Stimulated activated effector memory CD8-positive, alpha-beta T cell treated with anti-CD3 and anti-CD28 coated beads, Interleukin-12 subunit alpha, Interleukin-12 subunit beta, amount 100 ng/mL, for 72 hours (primary cell): Measurements from ENCODE around the gene OR11A1.

Source experiments
- ATAC-seq: fragments of 150-1000 bp; cut with Tn5 transposase; 2 replicates; pipeline ENCODE4 v1.10.0; 2021
- DNase-seq, 2 donors: peaks; one replicate each; pipeline ENCODE4 v3.0.0; 2021 to 2022; ENCODE audit warnings: low spot score in 2 of 2
- H3K27ac Mint-ChIP-seq: one replicate; pipeline ENCODE4 v1.8.0; 2022; ENCODE audit warnings: mild to moderate bottlenecking, mixed read lengths
- H3K36me3 Mint-ChIP-seq: one replicate; pipeline ENCODE4 v1.8.0; 2022; ENCODE audit warnings: mild to moderate bottlenecking, mixed read lengths
- H3K4me1 Mint-ChIP-seq: one replicate; pipeline ENCODE4 v1.8.0; 2022; ENCODE audit warnings: mixed read lengths
- H3K4me3 Mint-ChIP-seq: one replicate; pipeline ENCODE4 v1.8.0; 2022; ENCODE audit warnings: mild to moderate bottlenecking, mixed read lengths
- H3K9me3 Mint-ChIP-seq: one replicate; pipeline ENCODE4 v1.8.0; 2022; ENCODE audit warnings: mixed read lengths

Gene OR11A1, protein sequence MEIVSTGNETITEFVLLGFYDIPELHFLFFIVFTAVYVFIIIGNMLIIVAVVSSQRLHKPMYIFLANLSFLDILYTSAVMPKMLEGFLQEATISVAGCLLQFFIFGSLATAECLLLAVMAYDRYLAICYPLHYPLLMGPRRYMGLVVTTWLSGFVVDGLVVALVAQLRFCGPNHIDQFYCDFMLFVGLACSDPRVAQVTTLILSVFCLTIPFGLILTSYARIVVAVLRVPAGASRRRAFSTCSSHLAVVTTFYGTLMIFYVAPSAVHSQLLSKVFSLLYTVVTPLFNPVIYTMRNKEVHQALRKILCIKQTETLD

GRCh38 chr6:29456971-29457370, at the start of gene OR11A1, which contains the start of gene OR2H1:
OR11A1 (minus strand) TSS chr6:29457071; CDS start chr6:29427641, 29,430 bp downstream.
OR2H1 (plus strand) TSS chr6:29457155; CDS start chr6:29461770, 4,615 bp downstream.
- ATAC-seq, result no peak
- H3K27ac Mint-ChIP-seq, result no peak within 1 kb of the TSS
- H3K4me1 Mint-ChIP-seq, result no peaks in the 10 kb centered on the region
- DNase-seq, result no peak
- no peaks in the 10 kb centered on the region for H3K36me3 Mint-ChIP-seq
- H3K9me3 Mint-ChIP-seq, result no peaks in the 10 kb centered on the region
- H3K4me3 Mint-ChIP-seq, result no peak within 1 kb of the TSS

DNA sequence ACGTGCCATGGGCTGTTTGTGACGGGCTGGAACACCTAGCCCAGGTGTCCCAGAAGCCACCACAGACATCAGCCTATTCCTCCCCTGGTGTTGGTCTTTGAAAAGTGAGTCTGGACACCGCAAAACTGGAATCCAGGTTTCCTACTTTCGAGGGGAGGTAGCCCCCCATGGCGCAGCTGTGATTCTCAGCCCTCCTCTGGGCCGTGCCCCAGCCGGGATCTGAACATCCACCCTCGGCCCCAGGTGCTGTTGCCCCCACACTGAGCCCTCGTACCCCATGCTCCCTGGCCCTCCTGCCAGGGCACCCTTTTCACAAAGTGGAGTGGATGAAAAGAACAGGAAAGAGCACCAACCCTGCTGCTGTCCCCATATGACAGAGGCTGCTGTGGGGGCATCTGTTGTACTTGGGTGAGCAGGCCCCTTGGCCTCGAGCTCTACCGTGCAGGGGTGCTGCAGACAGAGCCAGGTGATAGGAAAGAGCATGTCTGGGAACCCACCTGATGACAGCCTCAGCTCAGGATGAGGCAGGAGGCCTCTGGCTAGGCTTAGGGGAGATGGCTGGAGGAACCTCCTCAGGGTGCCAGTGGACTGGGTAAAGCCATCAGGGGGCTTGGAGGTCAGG, 49.7 kb upstream of the OR11A1 start:
- Mint-ChIP-seq H3K4me3 (no peak overlapping the region), H3K27ac (no peak overlapping the region), H3K9me3 (no peaks in the 10 kb centered on the region), H3K4me1 (no peaks in the 10 kb centered on the region), H3K36me3 (no peaks in the 10 kb centered on the region)
- peak; percentile 17 for ATAC-seq
- DNase-seq, result peak in 1 of 2 donors; percentile 32

DNA sequence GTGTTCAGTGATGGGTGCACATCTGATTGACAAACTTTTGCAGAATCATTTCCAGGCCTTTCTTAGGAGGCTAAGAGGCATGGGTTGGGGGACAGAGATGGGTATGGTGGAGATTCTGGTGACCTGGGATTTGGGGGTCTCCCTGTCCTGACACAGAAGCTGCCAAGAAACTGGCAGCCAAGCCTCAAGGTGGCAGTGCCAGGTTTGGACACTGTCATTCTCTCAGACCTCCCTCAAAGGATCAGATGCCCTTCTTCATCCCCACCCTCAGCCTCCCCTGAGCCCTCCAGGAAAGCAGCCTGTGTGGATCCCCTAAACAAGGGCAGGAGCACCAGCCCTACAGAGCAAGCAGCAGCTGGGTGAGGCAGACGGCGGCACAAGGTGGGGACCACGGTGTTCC, 48.9 kb upstream of the OR11A1 start:
- no peaks in the 10 kb centered on the region for H3K36me3 Mint-ChIP-seq
- ATAC-seq (no peak), DNase-seq (no peak)
- no peak overlapping the region for H3K27ac Mint-ChIP-seq
- no peaks in the 10 kb centered on the region for H3K4me1 Mint-ChIP-seq
- no peak overlapping the region for H3K4me3 Mint-ChIP-seq
- no peaks in the 10 kb centered on the region for H3K9me3 Mint-ChIP-seq

- Mint-ChIP-seq H3K36me3 (no peaks in the 10 kb centered on the region), H3K27ac (no peak overlapping the region), H3K4me3 (no peak overlapping the region), H3K4me1 (no peaks in the 10 kb centered on the region), H3K9me3 (no peaks in the 10 kb centered on the region)
- no peak for ATAC-seq
- no peak for DNase-seq
Observed at GRCh38 chr6:29504961-29505360, 48.1 kb upstream of the OR11A1 start.

- Mint-ChIP-seq H3K36me3 (no peaks in the 10 kb centered on the region), H3K4me1 (no peaks in the 10 kb centered on the region), H3K27ac (no peak overlapping the region), H3K9me3 (no peaks in the 10 kb centered on the region), H3K4me3 (no peak overlapping the region)
- ATAC-seq (no peak), DNase-seq (no peak)
Observed at GRCh38 chr6:29502597-29502996, 45.7 kb upstream of the OR11A1 start.

GRCh38 chr6:29502181-29502580, 45.3 kb upstream of the OR11A1 start:
- Mint-ChIP-seq H3K9me3 (no peaks in the 10 kb centered on the region), H3K36me3 (no peaks in the 10 kb centered on the region), H3K4me1 (no peaks in the 10 kb centered on the region), H3K27ac (no peak overlapping the region), H3K4me3 (no peak overlapping the region)
- DNase-seq (no peak), ATAC-seq (no peak)

- Mint-ChIP-seq H3K4me3 (no peak overlapping the region), H3K36me3 (no peaks in the 10 kb centered on the region), H3K4me1 (no peaks in the 10 kb centered on the region), H3K27ac (no peak overlapping the region), H3K9me3 (no peaks in the 10 kb centered on the region)
- ATAC-seq (no peak), DNase-seq (no peak)
Observed at GRCh38 chr6:29501106-29501505, 44.2 kb upstream of the OR11A1 start.

DNA sequence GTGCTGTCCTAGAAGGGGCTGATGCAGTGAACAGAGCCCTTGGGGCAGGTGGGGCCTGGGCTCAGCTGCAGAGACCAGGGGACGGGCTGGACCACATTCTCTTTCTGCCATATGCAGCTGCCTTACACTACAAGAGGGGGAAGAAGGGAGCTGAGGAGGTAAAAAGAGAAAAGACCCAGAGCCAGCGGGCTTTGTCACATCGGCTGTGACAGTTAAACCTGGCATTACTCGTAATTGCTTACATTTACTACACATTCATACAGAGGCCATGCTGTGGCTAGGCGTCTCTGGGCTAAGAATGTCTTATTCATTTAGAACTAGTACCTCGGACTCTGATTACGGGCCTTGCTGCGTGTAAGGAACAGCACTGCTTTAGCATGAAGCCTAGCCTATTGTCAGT, 43.7 kb upstream of the OR11A1 start:
- ATAC-seq, result no peak
- Mint-ChIP-seq H3K4me1 (no peaks in the 10 kb centered on the region), H3K9me3 (no peaks in the 10 kb centered on the region), H3K4me3 (no peak overlapping the region), H3K27ac (no peak overlapping the region), H3K36me3 (no peaks in the 10 kb centered on the region)
- peak in 1 of 2 donors; percentile 33 for DNase-seq

GRCh38 chr6:29499704-29500103, 42.8 kb upstream of the OR11A1 start:
- H3K27ac Mint-ChIP-seq, result no peak overlapping the region
- no peak for ATAC-seq
- H3K36me3 Mint-ChIP-seq, result no peaks in the 10 kb centered on the region
- no peak overlapping the region for H3K4me3 Mint-ChIP-seq
- no peaks in the 10 kb centered on the region for H3K9me3 Mint-ChIP-seq
- no peaks in the 10 kb centered on the region for H3K4me1 Mint-ChIP-seq
- no peak for DNase-seq

DNA sequence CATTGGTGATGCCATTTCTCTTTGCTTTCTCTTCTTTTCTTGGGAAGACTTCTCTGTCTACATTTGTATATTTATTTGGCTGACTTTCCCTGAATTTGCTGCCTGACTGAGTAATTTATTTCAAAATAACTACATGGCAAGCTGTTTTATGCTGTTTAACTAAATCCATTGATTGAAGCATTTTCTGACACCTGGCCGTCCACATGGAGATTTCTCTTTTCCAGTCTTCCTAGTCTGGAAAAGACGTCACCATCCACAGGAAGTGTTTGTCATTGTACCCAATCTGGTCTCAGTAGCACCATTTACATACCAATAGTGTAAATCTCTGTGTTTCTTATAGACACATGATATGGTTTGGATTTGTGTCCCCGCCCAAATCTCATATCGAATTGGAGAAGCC, 40.1 kb upstream of the OR11A1 start:
- Mint-ChIP-seq H3K4me1 (no peaks in the 10 kb centered on the region), H3K9me3 (no peaks in the 10 kb centered on the region), H3K4me3 (no peak overlapping the region), H3K27ac (no peak overlapping the region), H3K36me3 (no peaks in the 10 kb centered on the region)
- ATAC-seq (no peak), DNase-seq (no peak)

- no peak overlapping the region for H3K27ac Mint-ChIP-seq
- H3K4me3 Mint-ChIP-seq, result no peak overlapping the region
- no peaks in the 10 kb centered on the region for H3K9me3 Mint-ChIP-seq
- ATAC-seq (no peak), DNase-seq (no peak)
- H3K36me3 Mint-ChIP-seq, result no peaks in the 10 kb centered on the region
- no peaks in the 10 kb centered on the region for H3K4me1 Mint-ChIP-seq
Observed at GRCh38 chr6:29495571-29495970, 38.7 kb upstream of the OR11A1 start.

DNA sequence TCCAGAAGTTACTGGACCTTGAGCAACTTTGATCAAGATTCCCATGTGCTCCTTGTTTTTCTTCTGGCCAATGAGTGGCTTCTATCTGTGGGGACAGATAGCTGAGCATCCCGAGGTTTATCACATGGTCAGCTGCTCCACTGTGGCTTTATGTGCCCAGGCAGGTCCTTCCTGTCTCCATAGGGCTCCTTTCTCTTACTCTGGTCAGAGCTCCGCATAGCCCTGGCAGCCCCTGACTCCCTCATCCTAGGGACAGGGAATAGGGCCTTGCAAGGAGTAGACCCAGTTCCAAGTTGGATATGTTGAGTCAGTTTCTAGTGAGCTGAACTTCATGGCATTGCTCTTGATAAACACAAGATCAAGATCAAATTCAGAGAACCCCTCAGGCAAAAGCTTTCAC, 37.3 kb upstream of the OR11A1 start:
- Mint-ChIP-seq H3K4me1 (no peaks in the 10 kb centered on the region), H3K36me3 (no peaks in the 10 kb centered on the region), H3K9me3 (no peaks in the 10 kb centered on the region), H3K27ac (no peak overlapping the region), H3K4me3 (no peak overlapping the region)
- DNase-seq (no peak), ATAC-seq (peak; percentile 31)

DNA sequence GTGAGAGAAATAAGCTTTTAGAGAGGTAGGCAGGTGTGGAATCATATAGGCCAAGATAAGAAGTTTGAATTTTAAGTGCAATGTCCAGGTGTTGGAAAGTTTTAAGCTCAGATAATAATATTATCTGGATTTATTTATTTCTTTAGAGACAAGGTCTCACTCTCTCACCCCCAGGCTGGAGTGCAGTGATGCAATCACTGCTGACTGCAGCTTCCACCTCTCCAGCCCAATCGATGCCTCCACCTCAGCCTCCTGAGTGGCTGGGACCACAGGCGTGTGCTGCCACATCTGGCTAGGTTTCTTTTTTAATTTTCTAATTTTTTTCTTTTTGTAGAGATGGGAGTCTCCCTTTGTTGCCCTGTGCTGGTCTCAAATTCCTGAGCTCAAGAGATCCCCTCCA, 36.4 kb upstream of the OR11A1 start:
- Mint-ChIP-seq H3K36me3 (no peaks in the 10 kb centered on the region), H3K4me1 (no peaks in the 10 kb centered on the region), H3K9me3 (no peaks in the 10 kb centered on the region), H3K4me3 (no peak overlapping the region), H3K27ac (no peak overlapping the region)
- ATAC-seq, result no peak
- no peak for DNase-seq

DNA sequence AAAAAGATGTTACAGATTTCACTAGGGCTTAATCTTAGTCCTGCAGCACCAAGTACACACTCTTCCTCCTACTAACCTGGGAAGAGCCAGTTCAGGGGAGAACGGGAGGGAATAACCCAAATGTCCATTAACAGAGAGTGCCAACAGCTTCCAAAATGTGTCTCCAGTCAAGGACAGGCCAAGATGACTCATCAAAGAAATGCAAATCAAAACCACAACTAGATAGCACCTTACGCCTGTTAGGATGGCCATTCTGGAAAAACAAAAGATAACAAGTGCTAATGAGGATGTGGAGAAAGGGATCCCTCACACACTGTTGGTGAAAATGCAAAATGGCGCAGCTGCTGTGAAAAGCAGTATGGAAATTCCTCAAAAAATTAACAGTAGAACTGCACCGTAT, 34.7 kb upstream of the OR11A1 start:
- no peaks in the 10 kb centered on the region for H3K36me3 Mint-ChIP-seq
- no peak overlapping the region for H3K4me3 Mint-ChIP-seq
- no peak overlapping the region for H3K27ac Mint-ChIP-seq
- no peaks in the 10 kb centered on the region for H3K4me1 Mint-ChIP-seq
- ATAC-seq, result no peak
- no peak for DNase-seq
- no peaks in the 10 kb centered on the region for H3K9me3 Mint-ChIP-seq

DNA sequence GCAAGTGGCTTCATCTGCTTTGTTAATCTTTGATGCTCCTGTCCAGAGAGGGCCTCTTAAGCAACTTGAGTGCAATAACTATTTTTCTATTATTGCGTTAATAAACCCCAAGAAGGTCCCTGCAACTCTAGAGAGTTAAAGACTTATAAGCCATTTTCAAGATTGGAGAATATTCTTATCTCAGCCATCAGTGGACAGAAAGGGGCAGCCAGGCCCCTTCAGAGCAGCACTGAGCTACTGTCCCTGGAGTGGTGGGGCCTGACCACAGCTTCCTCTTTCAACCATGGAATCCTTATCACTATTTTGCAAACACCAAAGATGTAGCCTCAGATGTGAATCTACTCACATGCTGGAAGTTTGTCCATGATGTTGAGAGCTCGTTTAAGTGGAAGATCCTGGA, 33.7 kb upstream of the OR11A1 start:
- H3K27ac Mint-ChIP-seq, result no peak overlapping the region
- no peak for ATAC-seq
- DNase-seq, result no peak
- H3K4me3 Mint-ChIP-seq, result no peak overlapping the region
- no peaks in the 10 kb centered on the region for H3K4me1 Mint-ChIP-seq
- H3K36me3 Mint-ChIP-seq, result no peaks in the 10 kb centered on the region
- no peaks in the 10 kb centered on the region for H3K9me3 Mint-ChIP-seq

DNA sequence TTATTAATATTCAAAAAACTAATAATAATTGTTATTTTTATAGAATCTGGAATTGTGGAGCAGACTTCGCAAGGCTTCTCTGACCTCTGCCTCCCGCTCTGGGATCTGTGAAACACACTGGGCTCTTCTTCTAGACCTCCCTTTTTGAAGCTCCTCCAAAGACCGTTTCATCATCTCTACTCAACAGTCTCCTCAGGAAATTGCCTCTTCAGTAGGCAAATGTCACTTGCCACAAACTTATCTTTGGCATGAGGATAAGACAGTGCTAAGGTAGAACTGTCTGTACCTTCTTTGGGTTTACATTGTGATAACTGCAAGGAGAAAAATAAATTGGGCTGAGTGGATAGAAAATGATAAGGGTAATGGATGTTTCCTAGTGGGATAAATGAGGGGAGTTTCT, 33.2 kb upstream of the OR11A1 start:
- no peak overlapping the region for H3K27ac Mint-ChIP-seq
- H3K9me3 Mint-ChIP-seq, result no peaks in the 10 kb centered on the region
- DNase-seq (no peak), ATAC-seq (no peak)
- H3K4me3 Mint-ChIP-seq, result no peak overlapping the region
- no peaks in the 10 kb centered on the region for H3K4me1 Mint-ChIP-seq
- no peaks in the 10 kb centered on the region for H3K36me3 Mint-ChIP-seq
